CD4-positive, alpha-beta T cell (primary cell): ENCODE measurements around the gene TMOD3. TPM values are rescaled to one million over a fixed set of nuclear protein-coding genes. Genes with fewer than 3 reads are reported as not detected.

Experiments
- ATAC-seq: fragments of 200-7000 bp; cut with Tn5 transposase; one replicate; pipeline ENCODE4 v1.10.0; 2022; ENCODE audit warnings: mild to moderate bottlenecking; ENCODE audit not compliant: poor library complexity
- CTCF ChIA-PET: fragments of 350-600 bp; sonication (Branson Sonifier 250); formaldehyde crosslinking; loops from one replicate; lab custom pipeline; 2021; ENCODE audit warnings: antibody characterized with exemption, inconsistent platforms; lab: Charles Lee
- POLR2A ChIA-PET: fragments of 350-600 bp; sonication (Branson Sonifier 250); formaldehyde crosslinking; loops from one replicate; lab custom pipeline; 2021; ENCODE audit warnings: antibody characterized with exemption, inconsistent platforms; lab: Charles Lee
- DNase-seq, 14 experiments: peaks; one replicate each; pipeline ENCODE4 v3.0.0-alpha.2; 2013 to 2020; ENCODE audit warnings: mixed read lengths in 2 of 14
- H3K27ac ChIP-seq, 2 donors: one replicate each; pipeline versions ENCODE4 v1.5.1 to v1.7.0; 2013; ENCODE audit warnings: low read length in 2 of 2, low read depth in 1 of 2, mild to moderate bottlenecking in 1 of 2
- H3K27me3 ChIP-seq, 2 experiments: 1 replicate in 1 of 2; 2 replicates in 1 of 2; pipeline versions ENCODE4 v1.6.1 to v1.7.0; 2013; ENCODE audit warnings: low read length in 2 of 2, control low read depth in 1 of 2, mild to moderate bottlenecking in 1 of 2, moderate library complexity in 1 of 2; ENCODE audit not compliant: insufficient read depth in 2 of 2, control insufficient read depth in 1 of 2
- H3K36me3 ChIP-seq: one replicate; pipeline ENCODE4 v1.6.1; 2013; ENCODE audit warnings: low read length, control low read depth; ENCODE audit not compliant: insufficient read depth
- H3K4me1 ChIP-seq: one replicate; pipeline ENCODE4 v1.6.1; 2013; ENCODE audit warnings: low read length, control low read depth; ENCODE audit not compliant: insufficient read depth
- H3K4me3 ChIP-seq: one replicate; pipeline ENCODE4 v1.5.1; 2013; ENCODE audit warnings: mild to moderate bottlenecking, low read length, moderate library complexity
- H3K9me3 ChIP-seq, 2 experiments: 1 replicate in 1 of 2; 2 replicates in 1 of 2; pipeline versions ENCODE4 v1.6.1 to v1.7.0; 2013; ENCODE audit warnings: low read length in 2 of 2, mild to moderate bottlenecking in 2 of 2, control low read depth in 1 of 2, moderate library complexity in 1 of 2; ENCODE audit not compliant: control insufficient read depth in 1 of 2, insufficient read depth in 1 of 2
- H3K27ac Mint-ChIP-seq: one replicate; pipeline ENCODE4 v1.8.0; 2020; ENCODE audit warnings: mixed read lengths
- H3K27me3 Mint-ChIP-seq: one replicate; pipeline ENCODE4 v1.8.0; 2021; ENCODE audit warnings: mixed read lengths
- H3K36me3 Mint-ChIP-seq: one replicate; pipeline ENCODE4 v1.8.0; 2021; ENCODE audit warnings: low read depth, mixed read lengths
- H3K4me1 Mint-ChIP-seq: one replicate; pipeline ENCODE4 v1.8.0; 2021; ENCODE audit warnings: low read depth, mixed read lengths
- H3K4me3 Mint-ChIP-seq: one replicate; pipeline ENCODE4 v1.8.0; 2020; ENCODE audit warnings: mild to moderate bottlenecking, mixed read lengths
- H3K9me3 Mint-ChIP-seq: one replicate; pipeline ENCODE4 v1.8.0; 2020; ENCODE audit warnings: mixed read lengths
- intact Hi-C, 2 experiments: fragments of 100-400 bp; cut with DNase I in 1 of 2; cut with micrococcal nuclease in 1 of 2; formaldehyde crosslinking; loops; one replicate each; pipeline versions ENCODE4 v1.15.1 to v1.9.0; 2023 to 2025; cut with DNase I, micrococcal nuclease
- total RNA-seq, 174 experiments: library from RNA in 2 of 174; stranded (reverse) in 2 of 174; gene quantifications; one replicate each; pipeline ENCODE4 v1.2.3 and lab custom pipeline; 2021 to 2026
- TF ChIP-seq, protein P1 (sequence below): fragments of 200-600 bp; IDR thresholded peaks from one replicate; pipeline ENCODE4 v1.8.0; 2022; ENCODE audit warnings: antibody characterized with exemption, mild to moderate bottlenecking

The TMOD3 gene
- total RNA-seq, 2 experiments from 2014 or later, result 37.6 to 39.0 TPM

DNA sequence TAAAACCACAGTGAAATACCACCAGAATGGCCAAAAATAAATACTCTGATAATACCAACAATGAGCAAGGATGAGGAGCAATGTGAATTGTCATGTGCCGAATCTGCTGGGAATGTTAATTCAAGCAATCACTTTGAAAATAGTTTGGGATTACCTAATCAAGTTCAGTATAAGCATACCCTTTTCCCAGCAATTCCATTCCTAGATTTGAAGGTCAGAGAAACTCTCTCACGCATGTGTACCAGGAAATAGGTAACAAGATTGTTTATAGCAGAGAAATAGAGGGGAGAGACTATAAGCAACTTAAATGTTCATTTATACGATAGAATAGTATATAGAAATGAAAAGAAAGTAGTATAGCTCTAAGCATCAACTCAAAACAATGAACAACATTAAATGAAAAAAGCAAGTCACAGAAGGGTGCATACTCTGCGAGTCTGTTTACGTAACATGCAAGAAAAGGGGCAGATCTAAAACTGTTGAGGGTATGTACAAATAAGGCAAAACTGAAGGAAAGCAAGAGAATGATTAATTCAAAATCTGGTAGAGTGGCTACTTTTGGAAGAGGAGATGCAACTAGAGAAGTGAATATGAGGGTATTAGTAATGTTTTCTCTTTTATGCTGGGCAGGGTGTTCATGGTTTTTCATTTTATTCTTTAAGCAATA is 27.4 kb downstream of the TMOD3 start:
- H3K27ac ChIP-seq, result no peak overlapping the region
- CTCF ChIA-PET, result interaction anchor here (0.8 to 1.0 kb wide), 2 partner anchors 32 to 45 kb away, joined by 3 read pairs; no protein-coding TSS in a partner anchor
- no peak overlapping the region for H3K4me3 ChIP-seq
- POLR2A ChIA-PET, result no interaction called here
- TF ChIP-seq, protein P1, sequence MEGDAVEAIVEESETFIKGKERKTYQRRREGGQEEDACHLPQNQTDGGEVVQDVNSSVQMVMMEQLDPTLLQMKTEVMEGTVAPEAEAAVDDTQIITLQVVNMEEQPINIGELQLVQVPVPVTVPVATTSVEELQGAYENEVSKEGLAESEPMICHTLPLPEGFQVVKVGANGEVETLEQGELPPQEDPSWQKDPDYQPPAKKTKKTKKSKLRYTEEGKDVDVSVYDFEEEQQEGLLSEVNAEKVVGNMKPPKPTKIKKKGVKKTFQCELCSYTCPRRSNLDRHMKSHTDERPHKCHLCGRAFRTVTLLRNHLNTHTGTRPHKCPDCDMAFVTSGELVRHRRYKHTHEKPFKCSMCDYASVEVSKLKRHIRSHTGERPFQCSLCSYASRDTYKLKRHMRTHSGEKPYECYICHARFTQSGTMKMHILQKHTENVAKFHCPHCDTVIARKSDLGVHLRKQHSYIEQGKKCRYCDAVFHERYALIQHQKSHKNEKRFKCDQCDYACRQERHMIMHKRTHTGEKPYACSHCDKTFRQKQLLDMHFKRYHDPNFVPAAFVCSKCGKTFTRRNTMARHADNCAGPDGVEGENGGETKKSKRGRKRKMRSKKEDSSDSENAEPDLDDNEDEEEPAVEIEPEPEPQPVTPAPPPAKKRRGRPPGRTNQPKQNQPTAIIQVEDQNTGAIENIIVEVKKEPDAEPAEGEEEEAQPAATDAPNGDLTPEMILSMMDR, result no peak
- Mint-ChIP-seq H3K4me1 (peaks cover 86% of the 10 kb centered on the region), H3K4me3 (no peak overlapping the region), H3K9me3 (no peaks in the 10 kb centered on the region), H3K36me3 (peaks cover 7% of the 10 kb centered on the region), H3K27me3 (no peaks in the 10 kb centered on the region), H3K27ac (peak overlapping the region; percentile 27)
- intact Hi-C loops, result no loop called here
- no peaks in the 10 kb centered on the region for H3K9me3 ChIP-seq
- no peak for DNase-seq
- peaks cover 19% of the 10 kb centered on the region for H3K4me1 ChIP-seq
- no peaks in the 10 kb centered on the region for H3K27me3 ChIP-seq
- H3K36me3 ChIP-seq, result no peaks in the 10 kb centered on the region
- ATAC-seq, result no peak

DNA sequence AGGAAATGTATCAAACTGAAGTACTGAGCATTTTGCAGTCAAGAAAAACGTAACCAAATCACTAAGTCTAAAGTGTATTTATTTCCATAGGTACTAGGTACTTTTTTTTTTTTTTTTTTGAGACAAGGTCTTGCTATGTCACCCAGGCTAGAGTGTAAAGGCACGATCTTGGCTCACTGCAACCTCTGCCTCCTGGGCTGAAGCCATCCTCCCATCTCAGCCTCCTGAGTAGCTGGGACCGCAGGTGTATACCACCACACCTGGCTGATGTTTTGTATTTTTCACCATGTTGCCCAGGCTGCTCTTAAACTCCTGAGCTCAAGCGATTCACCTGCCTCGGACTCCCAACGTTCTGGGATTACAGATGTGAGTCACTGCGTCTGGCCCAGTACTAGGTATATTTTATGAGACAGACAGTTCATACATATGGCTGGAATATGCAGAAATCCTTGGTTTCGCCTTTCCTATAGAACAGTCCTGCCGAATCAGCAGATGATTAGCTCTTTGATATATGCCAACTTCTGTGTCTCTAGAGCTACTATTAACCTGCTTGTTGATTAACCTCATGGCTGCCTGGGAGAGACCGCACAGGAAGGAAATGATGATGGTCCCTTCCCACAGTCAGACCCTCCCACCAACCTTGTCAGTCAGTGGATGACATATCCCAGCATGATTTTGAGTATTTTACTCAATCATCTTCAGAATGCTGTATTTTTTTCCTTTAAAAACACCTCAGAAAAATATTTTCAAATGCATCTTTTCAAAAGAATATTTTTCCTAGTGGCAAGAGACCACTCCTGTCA is 32.3 kb downstream of the TMOD3 start:
- DNase-seq (peak; percentile 39 to 86 (median 52)), ATAC-seq (peak; percentile 98)
- TF ChIP-seq, protein P1, result no peak
- Mint-ChIP-seq H3K27ac (peak overlapping the region; percentile 88), H3K9me3 (no peaks in the 10 kb centered on the region), H3K36me3 (peaks cover 43% of the 10 kb centered on the region), H3K4me1 (peaks cover 68% of the 10 kb centered on the region), H3K27me3 (no peaks in the 10 kb centered on the region), H3K4me3 (peak overlapping the region; percentile 62)
- Histone ChIP-seq H3K4me1 (peaks cover 19% of the 10 kb centered on the region), H3K9me3 (no peaks in the 10 kb centered on the region), H3K27me3 (no peaks in the 10 kb centered on the region), H3K27ac (peak overlapping the region in 1 of 2 donors; percentile 34), H3K4me3 (peak overlapping the region; percentile 28), H3K36me3 (peaks cover 35% of the 10 kb centered on the region)
- ChIA-PET POLR2A (interaction anchor here (0.6 to 1.3 kb wide), 6 partner anchors 19 to 1506 kb away, joined by 3 to 15 read pairs (median 4); partner anchors contain the start of genes GABPB1 and TMOD3), CTCF (interaction anchor here (0.7 to 1.0 kb wide), 2 partner anchors 32 to 77 kb away, joined by 3 read pairs; partner anchors contain the start of gene TMOD3)
- intact Hi-C loops, result loop anchor here in 1 of 2 experiments (1.0 kb wide), 1 partner anchor 32 kb away; the partner anchor contains the start of gene TMOD3

- ATAC-seq (no peak), DNase-seq (no peak)
- Mint-ChIP-seq H3K27ac (peak overlapping the region; percentile 48), H3K4me1 (peaks cover 61% of the 10 kb centered on the region), H3K4me3 (no peak overlapping the region), H3K9me3 (no peaks in the 10 kb centered on the region), H3K27me3 (no peaks in the 10 kb centered on the region), H3K36me3 (peaks cover 57% of the 10 kb centered on the region)
- no peak overlapping the region for H3K27ac ChIP-seq
- TF ChIP-seq, protein P1, result no peak
- POLR2A ChIA-PET, result interaction anchor here (0.6 kb wide), 1 partner anchor 10 kb away, joined by 3 read pairs; no protein-coding TSS in a partner anchor
- H3K4me3 ChIP-seq, result no peak overlapping the region
- no peaks in the 10 kb centered on the region for H3K27me3 ChIP-seq
- intact Hi-C loops, result no loop called here
- CTCF ChIA-PET, result no interaction called here
- no peaks in the 10 kb centered on the region for H3K9me3 ChIP-seq
- peaks cover 45% of the 10 kb centered on the region for H3K36me3 ChIP-seq
- H3K4me1 ChIP-seq, result peaks cover 19% of the 10 kb centered on the region
Measured at GRCh38 chr15:51863131-51863530, 33.7 kb downstream of the TMOD3 start.
